BLaER1 treated with 17β-estradiol and CSF1 and Interleukin-3, amounts not matched to agents 10 nM and 100 nM (cell line): Measurements from ENCODE around the gene TAS1R3.

ENCODE experiments used
- H3K27ac ChIP-seq, 11 experiments: shearing (Covaris generic); formaldehyde crosslinking; 2 replicates each; pipeline ENCODE4 v1.8.1; 2022
- H3K27me3 ChIP-seq, 11 experiments: shearing (Covaris generic); formaldehyde crosslinking; 2 replicates each; pipeline ENCODE4 v1.8.1; 2022
- H3K36me3 ChIP-seq, 11 experiments: shearing (Covaris generic); formaldehyde crosslinking; 2 replicates each; pipeline ENCODE4 v1.8.1; 2022
- H3K4me1 ChIP-seq, 10 experiments: shearing (Covaris generic); formaldehyde crosslinking; 2 replicates each; pipeline ENCODE4 v1.8.1; 2022
- H3K4me2 ChIP-seq, 11 experiments: shearing (Covaris generic); formaldehyde crosslinking; 2 replicates each; pipeline ENCODE4 v1.8.1; 2022
- H3K4me3 ChIP-seq, 10 experiments: shearing (Covaris generic); formaldehyde crosslinking; 2 replicates each; pipeline ENCODE4 v1.8.1; 2022
- H3K9ac ChIP-seq, 11 experiments: shearing (Covaris generic); formaldehyde crosslinking; 2 replicates each; pipeline ENCODE4 v1.8.1; 2022
- H3K9me3 ChIP-seq, 11 experiments: shearing (Covaris generic); formaldehyde crosslinking; replicated peaks in 1 of 11; 2 replicates each; pipeline ENCODE4 v1.8.1; 2022
- H4K20me1 ChIP-seq, 11 experiments: shearing (Covaris generic); formaldehyde crosslinking; 2 replicates each; pipeline ENCODE4 v1.8.1; 2022
- Cebpa-rat ChIP-seq, 11 experiments: shearing (Covaris generic); IDR thresholded peaks; 2 replicates each; pipeline ENCODE4 v1.8.1; 2022

Gene TAS1R3

DNA sequence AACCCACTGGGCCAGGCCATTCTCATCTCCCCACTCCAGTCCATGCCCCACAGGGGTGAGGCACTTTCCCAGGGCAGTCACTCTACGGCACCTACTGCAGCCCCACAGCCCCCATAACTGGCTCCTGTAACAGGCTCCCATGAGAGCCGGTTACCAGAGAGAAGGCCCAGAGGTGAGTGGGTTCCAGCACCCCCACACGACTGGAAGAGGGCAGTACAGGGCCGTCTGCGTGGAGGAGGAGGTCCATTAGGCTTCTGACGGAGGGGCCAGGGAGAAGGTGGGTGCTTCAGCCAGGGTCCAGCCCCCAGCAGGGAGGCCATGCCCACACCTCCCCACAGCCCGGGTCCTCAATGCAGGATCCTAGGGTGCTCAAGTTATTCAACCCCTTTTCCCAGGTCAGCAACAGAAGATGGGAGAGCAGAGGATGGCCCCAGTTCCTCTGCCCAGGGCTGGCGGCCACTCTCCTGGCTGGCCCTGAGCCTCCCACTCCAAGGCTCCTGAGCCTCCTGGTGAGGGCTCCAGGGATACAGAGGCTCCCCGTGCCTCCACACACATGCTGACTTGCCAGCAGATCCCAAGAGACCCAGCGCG lies 24.9 kb upstream of the TAS1R3 start:
- peaks cover 50 to 61% (median 57%) of the 10 kb centered on the region in 10 experiments for H3K4me1 ChIP-seq
- H3K9ac ChIP-seq = peak overlapping the region; percentile 72 to 97 (median 90)
- TF ChIP-seq Cebpa-rat (IDR thresholded peaks at IDR 0.05) = no peak
- peak overlapping the region; percentile 96 to 100 (median 99) for H3K4me2 ChIP-seq
- H4K20me1 ChIP-seq = peaks cover 10 to 88% (median 80%) of the 10 kb centered on the region in 11 experiments; a peak in 21 of 22 replicates
- H3K27me3 ChIP-seq = no peaks in the 10 kb centered on the region
- no peaks in the 10 kb centered on the region for H3K9me3 ChIP-seq
- H3K36me3 ChIP-seq = peaks cover 6 to 19% (median 16%) of the 10 kb centered on the region in 11 experiments; a peak in 21 of 22 replicates
- H3K27ac ChIP-seq = peak overlapping the region in 10 of 11 experiments; percentile 52 to 89 (median 73); a peak in 19 of 22 replicates
- peak overlapping the region; percentile 85 to 99 (median 90) for H3K4me3 ChIP-seq

DNA sequence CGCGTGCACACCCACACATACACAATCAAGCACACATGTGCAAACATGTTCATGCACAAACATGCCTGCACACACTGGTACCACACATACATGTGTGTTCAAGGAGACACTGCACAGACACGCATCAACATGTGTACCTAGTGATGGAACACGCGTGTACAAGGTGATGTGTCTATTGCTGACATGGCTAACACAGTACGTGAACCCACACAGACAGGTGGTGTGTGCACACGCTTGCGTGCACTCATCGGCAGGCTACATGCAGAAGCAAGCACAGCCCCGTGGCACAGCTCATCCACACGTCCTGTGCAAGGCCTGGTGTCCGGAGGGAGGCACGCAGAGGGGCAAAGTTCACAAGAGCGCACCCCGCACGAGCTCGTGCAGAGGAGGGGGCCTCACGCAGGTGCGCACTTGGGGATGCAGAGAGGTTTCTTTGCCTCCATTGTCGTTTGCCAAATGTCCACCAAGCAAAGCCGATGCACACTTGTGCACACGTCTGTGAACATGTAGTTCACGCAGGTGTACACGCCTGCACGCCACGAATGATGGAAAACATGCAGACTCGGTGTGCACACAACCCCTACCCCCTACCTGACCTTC lies 24.3 kb upstream of the TAS1R3 start:
- Histone ChIP-seq H3K4me3 (peak overlapping the region; percentile 85 to 99 (median 90)), H3K27me3 (no peaks in the 10 kb centered on the region), H3K9ac (peak overlapping the region; percentile 84 to 97 (median 91); a peak in 21 of 22 replicates), H3K36me3 (peaks cover 12 to 25% (median 22%) of the 10 kb centered on the region in 11 experiments; a peak in 21 of 22 replicates), H3K4me1 (peaks cover 50 to 61% (median 57%) of the 10 kb centered on the region in 10 experiments), H3K27ac (peak overlapping the region in 9 of 11 experiments; percentile 85 to 91 (median 88); a peak in 15 of 22 replicates), H4K20me1 (peaks cover 7 to 88% (median 80%) of the 10 kb centered on the region in 11 experiments; a peak in 21 of 22 replicates), H3K9me3 (no peaks in the 10 kb centered on the region), H3K4me2 (peak overlapping the region; percentile 96 to 100 (median 99))
- TF ChIP-seq Cebpa-rat (IDR thresholded peaks at IDR 0.05) = no peak

DNA sequence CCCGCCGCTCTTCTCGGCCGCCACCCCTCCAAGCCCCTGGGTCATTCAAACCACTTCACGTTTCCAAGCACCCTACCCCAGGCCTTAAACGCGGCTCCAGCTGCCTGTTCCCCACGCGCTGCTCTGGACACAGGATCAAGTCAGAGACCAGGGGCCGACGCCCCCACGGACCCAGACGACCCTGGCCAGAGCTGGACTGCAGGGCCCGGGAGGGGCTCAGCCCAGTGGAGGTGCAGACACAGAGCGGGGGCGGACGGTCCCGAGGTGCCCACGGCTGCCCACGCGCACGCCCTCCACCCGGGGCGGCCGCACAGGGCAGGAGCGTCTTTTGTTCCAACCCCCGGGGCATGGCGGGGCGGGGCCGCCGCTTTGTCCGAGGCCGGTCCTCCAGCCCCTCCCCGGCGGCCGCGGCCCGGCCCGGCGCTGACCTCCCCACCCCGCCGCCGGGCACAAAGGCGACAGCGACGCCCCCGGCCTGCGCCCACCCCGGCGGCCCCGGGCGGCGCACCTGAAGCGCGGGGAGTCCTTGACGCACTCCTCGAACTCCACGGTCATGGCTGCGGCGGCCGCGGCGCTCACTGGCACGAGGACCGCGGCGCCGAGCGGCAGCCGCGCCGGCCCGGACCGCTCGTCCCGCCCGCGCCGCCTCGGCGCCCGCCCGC lies 23.7 kb upstream of the TAS1R3 start:
- no peak for TF ChIP-seq Cebpa-rat (IDR thresholded peaks at IDR 0.05)
- peaks cover under 1 to 88% (median 77%) of the 10 kb centered on the region in 11 experiments; a peak in 21 of 22 replicates for H4K20me1 ChIP-seq
- peak overlapping the region; percentile 96 to 100 (median 99) for H3K4me2 ChIP-seq
- no peaks in the 10 kb centered on the region for H3K9me3 ChIP-seq
- H3K36me3 ChIP-seq = peaks cover 16 to 31% (median 27%) of the 10 kb centered on the region in 11 experiments; a peak in 21 of 22 replicates
- H3K4me3 ChIP-seq = peak overlapping the region; percentile 85 to 99 (median 90)
- peak overlapping the region; percentile 84 to 97 (median 91) for H3K9ac ChIP-seq
- H3K27ac ChIP-seq = peak overlapping the region; percentile 82 to 91 (median 88)
- no peaks in the 10 kb centered on the region for H3K27me3 ChIP-seq
- peaks cover 50 to 61% (median 57%) of the 10 kb centered on the region in 10 experiments for H3K4me1 ChIP-seq

DNA sequence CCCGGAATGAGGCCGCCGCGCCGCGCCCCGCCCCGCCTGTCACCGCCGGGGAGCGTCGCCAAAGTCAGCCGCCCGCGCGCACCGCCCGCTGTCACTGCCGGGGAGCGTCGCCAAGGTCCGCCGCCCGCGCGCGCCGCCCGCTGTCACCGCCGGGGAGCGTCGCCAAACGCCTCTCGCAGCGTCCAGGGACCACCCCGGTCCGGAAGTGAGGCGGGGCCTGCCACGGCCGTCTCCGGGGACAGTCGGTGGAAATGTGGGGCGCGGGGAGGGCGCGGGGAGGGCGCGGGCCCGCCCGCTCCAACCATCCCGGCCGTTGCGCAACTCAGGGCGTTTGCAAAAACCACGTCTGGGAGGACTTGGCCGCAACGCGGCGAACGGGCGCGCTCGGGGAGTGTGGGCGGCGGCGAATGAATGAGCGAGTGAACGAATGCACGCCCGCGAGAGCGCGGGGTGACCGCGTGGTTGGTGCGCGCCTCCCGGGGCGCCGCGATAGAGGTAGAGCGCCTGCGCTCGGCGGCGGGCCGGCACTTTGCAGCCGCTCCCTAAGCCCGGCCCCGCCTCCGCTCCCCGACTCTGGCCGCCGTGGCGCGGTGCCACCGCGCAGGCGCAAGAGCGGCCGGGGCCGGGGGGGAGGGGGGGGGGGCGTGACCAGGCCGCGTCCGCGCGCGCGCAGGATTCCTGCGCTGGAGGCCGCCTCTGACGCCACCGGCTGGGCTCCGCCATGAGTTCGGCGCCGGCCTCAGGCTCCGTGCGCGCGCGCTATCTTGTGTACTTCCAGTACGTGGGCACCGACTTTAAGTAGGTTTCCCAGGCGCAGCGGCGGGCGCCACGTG lies 22.9 kb upstream of the TAS1R3 start, which contains the start of the genes ACAP3 and PUSL1:
TSS of gene ACAP3 (minus strand) at position 8 of the 833 bp plus-strand sequence. CDS start 115 bp downstream, outside the sequence.
TSS of gene PUSL1 (plus strand) at position 675 of the 833 bp plus-strand sequence. CDS start at position 722, 47 bp downstream.
- no peaks in the 10 kb centered on the region for H3K9me3 ChIP-seq
- H3K36me3 ChIP-seq = peaks cover 24 to 39% (median 34%) of the 10 kb centered on the region in 11 experiments; a peak in 21 of 22 replicates
- peak within 1 kb of the TSS; percentile 97 to 100 (median 99) for H3K4me2 ChIP-seq
- peak within 1 kb of the TSS; percentile 82 to 91 (median 88) for H3K27ac ChIP-seq
- H3K4me1 ChIP-seq = peaks cover 50 to 57% (median 55%) of the 10 kb centered on the region in 10 experiments
- H4K20me1 ChIP-seq = peaks cover 5 to 88% (median 79%) of the 10 kb centered on the region in 11 experiments; a peak in 20 of 22 replicates
- no peaks in the 10 kb centered on the region for H3K27me3 ChIP-seq
- H3K4me3 ChIP-seq = peak within 1 kb of the TSS; percentile 85 to 99 (median 90)
- H3K9ac ChIP-seq = peak within 1 kb of the TSS; percentile 84 to 97 (median 91)
- TF ChIP-seq Cebpa-rat (IDR thresholded peaks at IDR 0.05) = peak; percentile 54 to 100 (median 95); a peak in 20 of 22 replicates

- no peaks in the 10 kb centered on the region for H3K27me3 ChIP-seq
- H4K20me1 ChIP-seq = peaks cover 11 to 88% (median 79%) of the 10 kb centered on the region in 11 experiments; a peak in 21 of 22 replicates
- H3K36me3 ChIP-seq = peaks cover 30 to 45% (median 41%) of the 10 kb centered on the region in 11 experiments
- H3K9me3 ChIP-seq = no peaks in the 10 kb centered on the region
- TF ChIP-seq Cebpa-rat (IDR thresholded peaks at IDR 0.05) = no peak
- peak overlapping the region; percentile 85 to 99 (median 90) for H3K4me3 ChIP-seq
- peak overlapping the region; percentile 67 to 91 (median 88); a peak in 21 of 22 replicates for H3K27ac ChIP-seq
- H3K9ac ChIP-seq = peak overlapping the region; percentile 84 to 97 (median 91)
- peaks cover 45 to 51% (median 49%) of the 10 kb centered on the region in 10 experiments for H3K4me1 ChIP-seq
- peak overlapping the region; percentile 97 to 100 (median 98) for H3K4me2 ChIP-seq
Observed at GRCh38 chr1:1308756-1309250, 22.3 kb upstream of the TAS1R3 start.

- peak overlapping the region; percentile 97 to 100 (median 98) for H3K4me2 ChIP-seq
- peak overlapping the region; percentile 85 to 99 (median 90) for H3K4me3 ChIP-seq
- H3K9ac ChIP-seq = peak overlapping the region; percentile 84 to 97 (median 91)
- H3K36me3 ChIP-seq = peaks cover 37 to 52% (median 48%) of the 10 kb centered on the region in 11 experiments
- H3K27me3 ChIP-seq = no peaks in the 10 kb centered on the region
- peaks cover 16 to 88% (median 79%) of the 10 kb centered on the region in 11 experiments; a peak in 21 of 22 replicates for H4K20me1 ChIP-seq
- no peak for TF ChIP-seq Cebpa-rat (IDR thresholded peaks at IDR 0.05)
- H3K4me1 ChIP-seq = peaks cover 38 to 44% (median 42%) of the 10 kb centered on the region in 10 experiments
- H3K27ac ChIP-seq = peak overlapping the region; percentile 67 to 91 (median 88); a peak in 20 of 22 replicates
- no peaks in the 10 kb centered on the region for H3K9me3 ChIP-seq
Observed at GRCh38 chr1:1309251-1310108, 21.6 kb upstream of the TAS1R3 start.

- no peaks in the 10 kb centered on the region for H3K9me3 ChIP-seq
- peaks cover 16 to 88% (median 79%) of the 10 kb centered on the region in 11 experiments; a peak in 21 of 22 replicates for H4K20me1 ChIP-seq
- peak overlapping the region; percentile 97 to 100 (median 98); a peak in 21 of 22 replicates for H3K4me2 ChIP-seq
- no peak for TF ChIP-seq Cebpa-rat (IDR thresholded peaks at IDR 0.05)
- peaks cover 43 to 58% (median 53%) of the 10 kb centered on the region in 11 experiments for H3K36me3 ChIP-seq
- H3K4me1 ChIP-seq = peaks cover 32 to 39% (median 37%) of the 10 kb centered on the region in 10 experiments
- peak overlapping the region in 8 of 10 experiments; percentile 85 to 99 (median 93); a peak in 15 of 20 replicates for H3K4me3 ChIP-seq
- no peak overlapping the region for H3K27ac ChIP-seq
- H3K27me3 ChIP-seq = no peaks in the 10 kb centered on the region
- H3K9ac ChIP-seq = peak overlapping the region in 10 of 11 experiments; percentile 84 to 97 (median 91); a peak in 17 of 22 replicates
Observed at GRCh38 chr1:1310109-1310385, 21.0 kb upstream of the TAS1R3 start.
